ENCODE results near the gene SMAD1.

Gene SMAD1

DNA sequence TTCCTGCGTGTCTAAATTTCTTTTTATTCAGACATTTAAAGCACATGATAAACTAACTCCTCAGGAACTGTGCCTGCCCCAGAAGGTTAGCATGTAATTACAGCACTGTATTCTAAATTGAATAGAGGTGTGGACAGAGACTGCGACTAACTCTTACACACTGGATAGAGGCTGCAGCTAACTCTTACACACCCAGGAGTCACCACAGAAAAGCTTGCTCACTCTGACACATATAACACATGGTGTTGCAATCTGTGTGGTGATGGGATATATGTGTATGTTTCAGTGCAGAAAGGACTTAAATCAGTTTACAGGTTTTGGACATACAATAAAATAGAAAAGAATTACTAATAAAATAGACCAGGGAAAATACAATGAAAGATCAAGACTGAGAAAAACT is 41.5 kb downstream of the SMAD1 start:
- peak overlapping the region; percentile 70 to 93 (median 73) for H3K27ac Mint-ChIP-seq
- TF ChIP-seq, protein P1, sequence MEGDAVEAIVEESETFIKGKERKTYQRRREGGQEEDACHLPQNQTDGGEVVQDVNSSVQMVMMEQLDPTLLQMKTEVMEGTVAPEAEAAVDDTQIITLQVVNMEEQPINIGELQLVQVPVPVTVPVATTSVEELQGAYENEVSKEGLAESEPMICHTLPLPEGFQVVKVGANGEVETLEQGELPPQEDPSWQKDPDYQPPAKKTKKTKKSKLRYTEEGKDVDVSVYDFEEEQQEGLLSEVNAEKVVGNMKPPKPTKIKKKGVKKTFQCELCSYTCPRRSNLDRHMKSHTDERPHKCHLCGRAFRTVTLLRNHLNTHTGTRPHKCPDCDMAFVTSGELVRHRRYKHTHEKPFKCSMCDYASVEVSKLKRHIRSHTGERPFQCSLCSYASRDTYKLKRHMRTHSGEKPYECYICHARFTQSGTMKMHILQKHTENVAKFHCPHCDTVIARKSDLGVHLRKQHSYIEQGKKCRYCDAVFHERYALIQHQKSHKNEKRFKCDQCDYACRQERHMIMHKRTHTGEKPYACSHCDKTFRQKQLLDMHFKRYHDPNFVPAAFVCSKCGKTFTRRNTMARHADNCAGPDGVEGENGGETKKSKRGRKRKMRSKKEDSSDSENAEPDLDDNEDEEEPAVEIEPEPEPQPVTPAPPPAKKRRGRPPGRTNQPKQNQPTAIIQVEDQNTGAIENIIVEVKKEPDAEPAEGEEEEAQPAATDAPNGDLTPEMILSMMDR (IDR thresholded peaks at IDR 0.05; ENCODE audit: unreplicated experiment in 3 of 3) = no peak
- peaks cover 3% of the 10 kb centered on the region for H3K27me3 Mint-ChIP-seq (ENCODE audit: low read depth)
- H3K36me3 Mint-ChIP-seq (ENCODE audit: low read depth) = peaks cover 30% of the 10 kb centered on the region
- H3K4me1 Mint-ChIP-seq = peaks cover 48% of the 10 kb centered on the region
- no peak overlapping the region for H3K4me3 Mint-ChIP-seq
- no peaks in the 10 kb centered on the region for H3K9me3 Mint-ChIP-seq

DNA sequence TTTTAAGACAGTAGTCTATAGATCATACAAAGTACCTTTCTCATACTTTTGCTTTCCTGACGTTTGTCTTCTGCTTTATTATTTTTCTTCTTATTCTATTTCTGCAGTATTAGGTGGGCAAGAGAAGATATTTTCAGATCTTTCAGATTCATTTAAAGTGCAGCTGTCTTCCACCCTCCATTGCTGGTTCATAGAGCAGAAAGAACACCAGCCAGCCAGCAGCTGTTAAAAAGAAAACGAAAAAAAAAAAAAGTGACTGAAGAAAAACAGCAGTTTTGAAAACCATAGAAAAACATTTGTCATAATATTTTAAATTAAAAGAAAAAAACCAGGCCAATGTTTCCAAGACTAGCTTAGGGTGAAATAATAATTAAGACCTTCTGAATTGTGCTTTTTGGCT is 42.9 kb downstream of the SMAD1 start:
- H3K36me3 Mint-ChIP-seq (ENCODE audit: low read depth) = peaks cover 29% of the 10 kb centered on the region
- peaks cover 3% of the 10 kb centered on the region for H3K27me3 Mint-ChIP-seq (ENCODE audit: low read depth)
- H3K4me3 Mint-ChIP-seq = peak overlapping the region in 1 of 3 experiments; percentile 39
- H3K4me1 Mint-ChIP-seq = peaks cover 58% of the 10 kb centered on the region
- peak overlapping the region; percentile 76 to 93 (median 93) for H3K27ac Mint-ChIP-seq
- TF ChIP-seq, protein P1 (IDR thresholded peaks at IDR 0.05; ENCODE audit: unreplicated experiment in 3 of 3) = no peak
- no peaks in the 10 kb centered on the region for H3K9me3 Mint-ChIP-seq

DNA sequence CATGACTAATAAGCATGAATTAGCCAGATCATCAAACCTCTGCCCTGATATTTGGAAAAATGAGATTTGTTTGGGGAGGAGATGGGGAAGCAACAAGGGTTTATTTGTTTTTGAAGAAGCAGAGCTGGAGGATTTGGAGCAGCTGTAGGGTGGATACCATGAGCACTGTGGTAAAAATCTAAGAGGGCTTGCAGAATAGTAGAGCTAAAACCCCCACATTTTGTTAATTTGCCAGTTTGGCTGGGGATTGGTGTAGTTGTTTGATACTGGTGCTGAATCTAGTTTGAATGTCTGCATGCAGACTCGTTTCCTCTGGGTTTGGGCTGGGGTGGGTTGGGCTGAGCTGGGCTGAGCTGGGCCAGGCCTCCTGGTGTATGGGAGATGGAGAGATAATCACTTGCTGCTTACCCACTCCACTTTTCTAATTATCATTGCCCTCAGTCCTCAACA is 43.7 kb downstream of the SMAD1 start:
- H3K27ac Mint-ChIP-seq = peak overlapping the region; percentile 76 to 93 (median 93)

DNA sequence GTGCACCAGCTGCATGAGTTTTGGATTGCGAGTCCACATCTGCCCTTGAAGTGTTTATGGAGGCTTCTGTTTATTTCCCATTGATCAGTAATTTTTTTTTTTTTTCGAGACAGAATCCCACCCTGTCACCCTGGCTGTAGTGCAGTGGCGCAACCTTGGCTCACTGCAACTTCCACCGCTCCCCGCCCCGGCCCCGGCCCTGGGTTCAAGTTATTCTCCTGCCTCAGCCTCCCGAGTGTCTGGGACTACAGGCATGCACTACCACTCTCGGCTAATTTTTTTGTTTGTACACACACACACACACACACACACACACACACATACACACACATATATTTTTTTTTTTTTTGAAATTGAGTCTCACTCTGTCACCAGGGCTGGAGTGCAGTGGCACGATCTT is 46.1 kb downstream of the SMAD1 start:
- Mint-ChIP-seq H3K27ac (no peak overlapping the region), H3K9me3 (no peaks in the 10 kb centered on the region), H3K4me3 (no peak overlapping the region), H3K36me3 (ENCODE audit: low read depth) (peaks cover 14% of the 10 kb centered on the region), H3K27me3 (ENCODE audit: low read depth) (peaks cover 3% of the 10 kb centered on the region), H3K4me1 (peaks cover 80% of the 10 kb centered on the region)
- TF ChIP-seq, protein P1 (IDR thresholded peaks at IDR 0.05; ENCODE audit: unreplicated experiment in 3 of 3) = no peak

More for the DNA sequence above, 43.7 kb downstream of the SMAD1 start:
- peaks cover 3% of the 10 kb centered on the region for H3K27me3 Mint-ChIP-seq (ENCODE audit: low read depth)
- H3K4me1 Mint-ChIP-seq = peaks cover 65% of the 10 kb centered on the region
- H3K36me3 Mint-ChIP-seq (ENCODE audit: low read depth) = peaks cover 24% of the 10 kb centered on the region
- TF ChIP-seq, protein P1 (IDR thresholded peaks at IDR 0.05; ENCODE audit: unreplicated experiment in 3 of 3) = no peak
- no peaks in the 10 kb centered on the region for H3K9me3 Mint-ChIP-seq
- peak overlapping the region in 1 of 3 experiments; percentile 31 for H3K4me3 Mint-ChIP-seq

DNA sequence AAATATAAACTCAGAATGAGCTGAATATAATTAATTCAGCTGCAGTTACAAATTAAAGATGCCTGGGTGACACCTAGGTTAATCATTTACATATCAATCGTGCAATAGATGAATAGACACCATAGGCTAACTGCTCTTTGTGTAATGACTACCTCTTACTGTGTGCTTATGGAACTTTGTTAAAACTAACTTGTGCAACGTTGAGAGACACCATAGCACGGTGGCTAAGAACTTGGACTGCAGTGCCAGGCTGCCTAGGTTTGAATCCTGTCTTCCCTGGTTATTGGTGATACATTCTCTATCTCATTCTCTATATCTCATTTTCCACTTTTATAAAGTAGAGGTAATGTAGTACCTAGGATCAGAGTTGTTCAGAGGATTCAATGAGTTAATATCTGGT is 46.9 kb downstream of the SMAD1 start:
- H3K9me3 Mint-ChIP-seq = no peaks in the 10 kb centered on the region
- H3K36me3 Mint-ChIP-seq (ENCODE audit: low read depth) = peaks cover 11% of the 10 kb centered on the region
- H3K27ac Mint-ChIP-seq = peak overlapping the region in 2 of 3 experiments; percentile 18 to 86
- TF ChIP-seq, protein P1 (IDR thresholded peaks at IDR 0.05; ENCODE audit: unreplicated experiment in 3 of 3) = no peak
- H3K27me3 Mint-ChIP-seq (ENCODE audit: low read depth) = peaks cover 3% of the 10 kb centered on the region
- no peak overlapping the region for H3K4me3 Mint-ChIP-seq
- H3K4me1 Mint-ChIP-seq = peaks cover 79% of the 10 kb centered on the region

DNA sequence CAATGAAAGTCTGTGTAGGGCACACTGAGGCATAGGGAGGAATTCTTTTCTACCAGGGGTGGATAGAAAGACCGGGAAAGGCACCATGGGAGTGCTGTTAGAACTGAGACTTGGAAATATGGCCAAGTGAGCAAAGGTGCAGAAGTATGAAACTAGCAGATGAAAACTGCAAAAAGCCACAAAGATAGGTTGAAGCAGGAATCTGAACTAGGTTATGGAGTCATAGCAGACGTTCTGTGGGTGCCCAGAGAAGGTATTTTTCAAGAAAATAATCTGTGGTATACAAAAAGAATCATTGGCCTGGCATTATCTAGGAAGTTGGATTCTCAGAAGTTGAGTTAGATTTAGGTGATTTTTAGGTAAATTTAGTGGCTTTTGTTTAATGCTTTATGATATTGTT is 48.5 kb downstream of the SMAD1 start:
- no peaks in the 10 kb centered on the region for H3K27me3 Mint-ChIP-seq (ENCODE audit: low read depth)
- TF ChIP-seq, protein P1 (IDR thresholded peaks at IDR 0.05; ENCODE audit: unreplicated experiment in 3 of 3) = no peak
- peaks cover 8% of the 10 kb centered on the region for H3K36me3 Mint-ChIP-seq (ENCODE audit: low read depth)
- no peaks in the 10 kb centered on the region for H3K9me3 Mint-ChIP-seq
- peak overlapping the region in 2 of 3 experiments; percentile 18 to 86 for H3K27ac Mint-ChIP-seq
- no peak overlapping the region for H3K4me3 Mint-ChIP-seq
- peaks cover 80% of the 10 kb centered on the region for H3K4me1 Mint-ChIP-seq
